GM21576 (cell line): ENCODE results near the gene RPTOR.
"Not testable (repeated sequence)": the region's sequence is repeated elsewhere in the genome, so short reads cannot be mapped to it uniquely, and the experiment has no call there.

Source experiments
- ATAC-seq: cut with Tn5 transposase; IDR thresholded peaks from one replicate; pipeline ENCODE4 v1.9.1; 2021; ENCODE audit warnings: mild to moderate bottlenecking, moderate library complexity; ENCODE audit not compliant: unreplicated experiment

The RPTOR gene

DNA sequence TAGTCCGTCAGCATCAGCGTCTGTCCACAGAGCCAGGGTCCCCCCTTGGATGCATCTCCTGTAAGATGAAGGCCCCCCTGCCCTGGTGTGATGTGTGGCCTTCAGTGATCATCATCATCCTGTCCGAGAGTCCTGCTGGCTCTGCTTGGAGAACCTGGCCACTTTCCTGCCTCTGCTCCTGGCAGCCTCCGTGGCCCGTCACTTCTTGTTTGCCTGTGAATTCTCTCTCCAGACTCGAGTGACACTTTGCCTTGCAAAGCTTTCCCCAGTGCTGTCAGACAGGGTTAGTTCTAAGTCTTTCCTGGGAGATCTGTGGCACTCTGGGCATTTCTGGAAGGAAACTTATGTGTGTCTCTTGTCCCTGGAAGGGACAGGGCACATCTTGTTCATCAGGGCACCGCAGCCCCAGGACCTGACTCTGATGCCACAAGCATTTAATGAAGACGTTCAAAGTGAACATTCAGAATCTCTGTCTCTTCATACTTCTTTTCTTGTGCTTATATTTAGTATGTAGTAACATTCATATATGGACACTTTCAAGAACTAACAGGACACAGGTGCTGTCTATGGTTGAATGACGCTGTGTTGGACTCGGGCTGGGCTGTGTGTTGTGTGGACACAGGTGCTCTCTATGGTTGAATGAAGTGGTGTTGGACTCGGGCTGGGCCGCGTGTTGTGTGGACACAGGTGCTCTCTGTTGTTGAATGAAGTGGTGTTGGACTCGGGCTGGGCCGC lies 68.5 kb downstream of the RPTOR start:
- ATAC-seq, result no peak

DNA sequence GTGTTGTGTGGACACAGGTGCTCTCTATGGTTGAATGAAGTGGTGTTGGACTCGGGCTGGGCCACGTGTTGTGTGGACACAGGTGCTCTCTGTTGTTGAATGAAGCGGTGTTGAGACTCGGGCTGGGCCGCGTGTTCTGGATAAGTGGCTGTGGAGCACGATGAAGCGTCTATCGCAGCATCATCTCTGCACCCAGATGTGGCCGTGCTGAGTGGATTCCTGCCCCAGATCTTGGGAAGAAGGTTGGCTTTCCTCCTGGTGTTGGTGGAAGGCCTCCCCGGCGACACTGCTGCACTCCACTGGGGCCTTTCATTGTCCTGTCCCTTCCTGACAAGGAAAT lies 69.1 kb downstream of the RPTOR start:
- ATAC-seq, result no peak

DNA sequence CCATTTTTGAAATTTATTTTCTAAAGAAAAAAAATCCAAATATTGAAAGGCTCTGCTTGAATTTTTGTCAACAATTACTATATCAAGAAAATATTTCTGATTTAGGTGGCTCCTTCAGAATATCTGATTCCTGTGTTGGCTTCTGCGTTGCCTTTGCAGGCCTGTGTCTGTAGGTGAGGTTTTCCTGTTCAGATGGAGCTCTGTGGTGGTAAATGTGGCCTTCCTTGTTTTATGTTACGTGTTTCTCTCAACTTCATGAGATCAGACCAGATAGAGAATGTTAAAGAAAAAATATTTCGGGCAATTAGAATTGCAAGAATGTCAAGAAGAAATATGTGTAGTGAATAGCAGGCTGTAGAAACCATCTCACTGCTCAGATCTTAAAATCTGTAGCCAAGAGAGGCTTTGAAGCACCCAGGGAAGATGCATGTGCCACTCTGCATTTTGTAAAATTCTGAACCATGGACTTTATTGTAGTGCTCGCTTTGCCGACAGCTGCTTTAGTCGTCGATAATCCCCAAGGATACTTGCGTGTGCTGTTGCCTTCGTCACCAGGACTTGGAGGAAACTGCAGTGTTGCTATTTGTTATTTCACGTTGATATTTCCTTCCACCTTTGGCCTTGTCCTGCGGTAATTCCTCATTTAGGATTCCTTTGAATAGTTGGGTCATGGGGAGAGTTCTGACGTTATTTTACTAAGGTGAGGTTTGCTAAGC lies 69.9 kb downstream of the RPTOR start:
- no peak for ATAC-seq

DNA sequence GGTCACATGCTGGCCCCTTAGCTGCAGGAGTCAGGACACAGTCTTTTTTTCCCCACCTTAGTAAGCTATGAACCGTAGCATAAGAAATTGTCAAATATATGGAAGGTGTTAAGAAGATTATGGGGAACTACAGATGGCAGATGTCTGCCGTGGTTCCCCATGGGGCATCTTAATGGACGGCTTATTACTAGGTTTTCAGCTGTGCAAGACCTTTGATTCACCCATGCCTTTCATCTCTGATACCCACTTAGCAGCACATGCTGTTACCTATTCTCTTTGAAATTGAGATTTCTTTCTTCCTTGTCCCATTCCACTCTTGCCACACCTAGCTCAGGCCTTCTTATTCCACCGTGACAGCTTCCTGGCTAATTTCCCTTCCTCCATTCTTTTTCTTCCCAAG lies 70.7 kb downstream of the RPTOR start:
- no peak for ATAC-seq

DNA sequence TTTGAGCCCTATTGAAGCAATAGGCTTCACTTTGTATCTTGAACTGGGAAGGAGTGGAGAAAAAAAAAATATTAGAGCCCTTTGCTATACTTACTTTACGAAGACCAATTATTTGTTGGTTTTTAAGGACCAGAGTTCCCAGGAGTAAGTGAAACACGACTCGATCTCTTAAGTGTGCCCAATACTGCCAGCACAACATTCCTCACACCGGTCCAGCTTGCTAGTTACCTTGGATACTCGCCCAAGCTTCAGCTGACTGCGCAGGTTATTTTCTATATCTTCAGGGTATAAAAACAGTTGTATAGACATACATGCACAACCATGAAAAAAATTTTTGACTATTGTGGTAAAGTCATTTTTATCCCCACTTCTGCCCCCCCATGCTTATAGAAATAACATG lies 72.1 kb downstream of the RPTOR start:
- ATAC-seq, result no peak

DNA sequence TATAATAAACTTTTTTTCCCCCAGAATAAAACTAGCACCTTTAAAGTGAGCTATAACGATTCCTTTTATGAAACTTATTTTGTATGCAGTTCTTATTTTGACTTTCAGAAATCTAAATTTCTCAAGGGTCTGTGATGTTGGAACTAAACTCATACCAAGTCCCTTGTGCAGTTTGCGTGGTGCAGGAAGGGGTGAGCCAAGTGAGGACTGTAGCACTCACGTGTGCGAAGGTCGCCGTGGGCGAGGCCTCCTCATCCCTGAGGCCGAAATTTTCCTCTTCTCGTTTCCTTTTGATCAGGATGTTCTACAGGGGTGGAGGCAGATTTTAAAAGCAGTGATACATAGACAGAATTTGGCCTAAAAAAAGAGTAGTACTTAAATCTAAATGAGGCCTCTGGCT lies 73.7 kb downstream of the RPTOR start:
- no peak for ATAC-seq

DNA sequence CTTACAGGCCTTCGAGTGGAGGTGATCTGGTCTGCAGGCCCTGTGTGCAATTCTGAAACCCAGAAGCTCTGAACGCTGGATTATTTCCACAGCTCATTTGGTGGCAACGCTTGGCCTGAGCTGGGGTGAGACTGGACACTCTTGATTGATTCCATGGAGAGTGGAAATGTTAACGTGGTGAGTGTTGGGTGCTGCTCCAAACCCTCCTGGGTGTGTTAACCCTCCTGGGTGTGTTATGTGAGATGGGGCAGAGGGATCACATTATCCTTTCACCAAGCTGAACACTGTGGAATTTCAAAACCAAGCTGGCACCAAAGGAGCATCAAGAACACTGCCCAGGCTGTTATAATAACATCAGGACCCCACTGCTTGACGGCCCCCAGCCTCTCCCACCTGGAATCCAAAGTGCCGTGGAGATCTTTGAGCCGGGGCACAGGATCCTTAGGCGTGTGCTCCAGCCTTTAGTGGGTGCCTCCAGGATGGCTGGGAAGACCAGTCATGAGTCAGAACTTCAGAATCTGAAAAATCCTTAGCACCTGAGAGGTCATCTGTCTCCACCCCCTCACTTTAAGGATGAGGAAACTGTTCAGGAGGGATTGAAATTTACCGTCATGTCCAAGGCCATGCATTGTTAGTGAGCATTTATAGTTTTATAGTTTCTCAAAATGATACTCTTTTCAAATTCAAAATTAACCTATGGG lies 75.0 kb downstream of the RPTOR start:
- no peak for ATAC-seq

DNA sequence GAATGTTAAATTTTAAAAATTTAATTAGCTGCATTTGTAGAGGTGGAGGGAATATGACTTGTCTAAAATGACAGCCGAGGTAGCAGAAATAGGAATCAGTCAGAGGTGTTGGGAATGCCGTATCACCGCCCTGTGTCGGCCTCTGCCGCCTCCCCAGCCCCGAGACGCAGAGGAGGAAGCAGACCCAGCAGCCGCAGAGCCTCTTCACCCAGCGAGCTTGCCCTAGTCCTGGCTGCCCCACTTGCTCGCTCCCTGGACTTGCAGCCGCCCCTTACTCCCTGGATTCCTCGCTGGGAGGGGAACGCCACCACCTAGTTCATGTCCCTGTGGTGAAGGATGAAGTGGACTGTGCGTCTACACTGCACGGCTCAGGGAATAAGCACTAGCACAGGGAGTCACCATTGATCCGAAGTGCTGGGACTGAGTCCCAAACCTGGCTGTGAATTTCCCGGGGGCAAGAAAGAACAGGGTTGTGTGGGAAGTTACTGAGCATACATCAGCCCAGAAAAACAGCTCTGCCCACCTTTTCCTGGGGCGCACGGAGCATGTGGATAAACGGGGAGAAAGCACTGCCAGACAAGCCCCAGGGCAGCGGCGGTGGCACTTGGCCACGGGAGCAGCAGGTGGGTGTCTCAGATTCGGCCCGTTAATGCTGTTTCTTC lies 76.8 kb downstream of the RPTOR start:
- ATAC-seq, result no peak

DNA sequence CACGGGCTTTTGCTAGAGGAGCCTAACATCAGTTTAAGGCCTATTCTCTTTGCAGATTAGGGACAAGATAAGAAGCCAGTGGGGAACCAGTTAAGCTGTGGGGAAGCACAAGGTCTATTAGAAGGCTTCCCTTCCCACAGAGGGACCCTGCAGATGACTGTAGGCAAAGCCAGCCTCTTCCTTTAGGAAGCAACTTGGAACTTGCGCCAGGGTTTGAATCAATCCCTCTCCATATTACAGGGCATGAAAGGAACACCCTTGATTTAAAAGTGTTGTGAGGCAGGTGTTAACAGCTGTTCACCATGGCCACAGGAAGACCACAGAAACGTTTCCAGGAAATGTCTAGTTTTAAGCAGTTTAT lies 77.3 kb downstream of the RPTOR start:
- ATAC-seq, result no peak

DNA sequence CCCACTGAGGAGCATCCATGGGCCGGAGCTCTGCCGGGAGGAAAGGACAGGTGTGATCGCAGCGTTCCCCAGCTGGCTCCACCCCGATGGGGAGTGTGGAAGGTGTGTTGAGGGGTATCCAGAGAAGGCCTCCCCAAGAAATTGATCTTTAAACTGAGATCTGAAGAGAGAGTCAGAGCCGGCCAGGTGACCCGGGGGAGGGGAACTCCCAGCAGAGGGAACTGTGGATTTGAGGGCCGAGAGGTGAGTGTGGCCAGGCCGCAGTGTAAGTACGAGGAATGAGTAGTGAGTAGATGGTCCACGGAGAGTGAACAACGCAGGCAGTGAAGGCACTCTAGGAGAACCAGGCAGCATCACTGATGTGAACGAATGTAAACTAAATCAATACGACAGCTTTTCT lies 80.2 kb downstream of the RPTOR start:
- no peak for ATAC-seq

DNA sequence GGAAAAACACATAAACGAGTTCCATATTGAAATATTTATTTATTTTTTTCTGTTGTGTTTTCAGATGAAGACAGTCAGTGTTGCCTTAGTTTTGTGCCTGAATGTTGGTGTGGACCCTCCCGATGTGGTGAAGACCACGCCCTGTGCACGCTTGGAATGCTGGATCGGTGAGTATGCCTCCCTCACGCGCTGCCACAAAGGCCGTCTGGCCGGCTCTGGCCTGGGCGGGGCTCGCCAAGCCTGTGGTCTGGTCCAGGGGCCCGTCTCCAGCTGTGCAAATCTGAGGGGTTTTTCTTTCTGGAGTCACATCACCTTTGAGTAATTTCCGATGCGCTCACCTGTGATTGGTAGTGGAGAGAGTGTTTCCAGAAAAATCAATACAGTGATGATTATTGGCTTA lies 81.0 kb downstream of the RPTOR start:
- ATAC-seq, result no peak

DNA sequence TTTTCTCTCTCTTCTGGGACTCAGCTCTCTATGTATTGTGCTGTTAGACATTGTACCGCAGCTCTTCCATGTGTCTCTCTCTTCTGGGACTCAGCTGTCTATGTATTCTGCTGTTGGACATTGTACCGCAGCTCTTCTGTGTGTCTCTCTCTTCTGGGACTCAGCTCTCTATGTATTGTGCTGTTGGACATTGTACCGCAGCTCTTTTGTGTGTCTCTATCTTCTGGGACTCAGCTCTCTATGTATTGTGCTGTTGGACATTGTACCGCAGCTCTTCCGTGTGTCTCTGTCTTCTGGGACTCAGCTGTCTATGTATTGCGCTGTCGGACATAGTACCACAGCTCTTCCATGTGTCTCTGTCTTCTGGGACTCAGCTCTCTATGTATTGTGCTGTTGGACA lies 84.2 kb downstream of the RPTOR start:
- not testable (repeated sequence) for ATAC-seq

DNA sequence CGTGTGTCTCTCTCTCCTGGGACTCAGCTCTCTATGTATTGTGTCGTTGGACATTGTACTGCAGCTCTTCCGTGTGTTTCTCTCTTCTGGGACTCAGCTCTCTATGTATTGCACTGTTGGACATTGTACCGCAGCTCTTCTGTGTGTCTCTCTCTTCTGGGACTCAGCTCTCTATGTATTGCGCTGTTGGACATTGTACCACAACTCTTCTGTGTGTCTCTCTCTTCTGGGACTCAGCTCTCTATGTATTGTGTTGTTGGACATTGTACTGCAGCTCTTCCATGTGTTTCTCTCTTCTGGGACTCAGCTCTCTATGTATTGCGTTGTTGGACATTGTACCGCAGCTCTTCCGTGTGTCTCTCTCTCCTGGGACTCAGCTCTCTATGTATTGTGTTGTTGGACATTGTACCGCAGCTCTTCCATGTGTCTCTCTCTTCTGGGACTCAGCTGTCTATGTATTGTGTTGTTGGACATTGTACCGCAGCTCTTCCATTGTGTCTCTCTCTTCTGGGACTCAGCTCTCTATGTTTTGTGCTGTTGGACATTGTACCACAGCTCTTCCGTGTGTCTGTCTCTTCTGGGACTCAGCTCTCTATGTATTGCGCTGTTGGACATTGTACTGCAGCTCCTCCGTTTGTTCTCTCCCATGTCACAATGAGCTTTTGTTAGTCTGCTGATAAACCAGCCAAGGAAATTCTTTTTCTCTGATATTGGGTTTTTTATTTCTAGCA lies 84.8 kb downstream of the RPTOR start:
- no peak for ATAC-seq

DNA sequence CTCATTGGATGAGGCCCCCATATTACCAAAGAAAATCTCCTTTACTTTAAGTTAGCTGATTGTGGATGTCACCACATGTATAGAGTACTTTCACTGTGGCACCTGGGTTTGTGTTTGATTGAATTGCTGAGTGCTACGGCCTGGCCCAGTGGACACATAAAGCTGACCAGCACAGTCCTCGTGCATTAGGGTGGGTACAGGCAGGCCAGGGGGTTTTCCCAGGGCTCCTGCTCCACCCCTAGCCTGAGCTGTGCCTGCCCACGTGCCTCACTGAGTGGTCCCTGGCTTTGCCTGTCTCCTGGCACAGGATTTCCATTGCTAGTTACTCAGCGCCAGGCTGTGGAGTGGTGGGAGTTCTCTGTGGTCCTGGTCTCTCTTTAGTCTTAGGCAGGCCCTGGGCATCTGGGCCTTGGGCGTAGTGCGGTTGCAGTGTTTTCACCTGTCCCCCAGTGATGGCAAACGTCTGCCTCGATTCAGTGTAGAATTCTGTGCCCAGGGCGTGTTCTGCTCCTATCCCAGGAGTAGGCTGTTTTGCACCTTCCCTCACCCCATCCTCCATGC lies 86.0 kb downstream of the RPTOR start:
- ATAC-seq, result no peak

DNA sequence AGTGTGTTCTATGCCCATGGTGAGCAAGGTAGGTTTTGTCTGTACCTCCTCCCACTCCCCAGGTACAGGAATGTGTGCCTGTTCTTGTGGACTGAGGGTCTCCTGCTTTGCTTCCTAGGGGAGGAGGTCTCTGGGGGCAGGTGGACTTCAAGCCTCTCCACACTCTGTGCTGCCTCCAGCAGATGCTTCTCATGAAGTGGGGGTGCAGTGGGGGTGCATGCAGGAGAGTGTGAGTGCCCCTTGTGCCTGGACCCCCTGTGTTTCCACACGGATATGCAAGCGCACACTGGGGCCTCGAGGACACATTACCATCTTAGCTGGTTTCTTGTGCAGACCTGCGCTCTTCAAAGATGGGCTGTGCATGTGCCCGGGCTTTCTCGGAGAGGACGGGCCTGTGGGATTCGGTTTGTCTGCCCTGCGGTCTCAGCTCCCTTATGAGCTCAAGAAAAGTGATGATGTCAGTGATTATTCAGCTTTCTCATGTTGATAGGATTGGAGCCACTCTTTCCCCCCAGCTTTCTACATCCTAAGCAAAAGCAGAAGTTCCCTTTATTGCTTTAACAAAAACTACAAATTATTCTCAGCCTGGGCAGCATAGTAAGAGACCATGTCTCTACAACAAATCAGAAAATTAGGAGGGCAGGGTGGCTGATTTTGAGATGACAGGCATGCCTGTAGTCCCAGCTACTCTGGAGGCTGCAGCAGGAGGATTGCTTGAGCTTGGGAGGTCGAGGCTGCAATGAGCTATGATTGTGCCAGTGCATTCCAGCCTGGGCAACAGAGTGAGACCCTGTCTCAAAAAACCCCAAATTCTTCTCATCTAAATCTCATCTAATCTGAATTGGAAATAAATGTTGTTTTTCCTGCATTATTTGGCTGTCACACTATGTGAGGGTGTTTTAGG lies 86.8 kb downstream of the RPTOR start:
- ATAC-seq, result no peak

DNA sequence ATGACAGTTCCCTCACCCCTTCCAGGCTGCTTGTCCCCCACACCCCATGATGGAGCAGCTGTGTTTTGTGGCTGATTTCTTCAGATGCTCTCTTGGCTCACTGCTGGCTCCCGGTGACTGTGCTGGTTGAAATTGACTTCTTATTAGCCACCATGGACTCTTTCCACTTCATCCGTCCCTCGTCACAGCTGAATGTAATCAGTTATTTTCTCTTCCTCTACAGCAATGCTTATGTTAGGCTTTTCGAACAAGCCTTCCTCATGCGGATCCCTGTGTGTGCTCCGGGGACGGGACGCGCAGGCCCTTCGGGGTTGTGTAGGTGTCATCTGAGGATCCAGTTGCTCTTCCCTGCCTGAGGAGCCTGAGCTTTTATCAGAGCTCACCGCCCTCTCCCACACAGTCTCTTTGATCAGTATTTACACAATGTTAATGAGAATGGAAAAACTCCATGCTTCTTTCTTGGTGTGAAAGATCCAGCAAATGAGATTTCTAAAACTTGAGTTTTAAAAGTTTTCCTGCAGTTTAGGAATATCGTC lies 87.5 kb downstream of the RPTOR start:
- ATAC-seq, result no peak

DNA sequence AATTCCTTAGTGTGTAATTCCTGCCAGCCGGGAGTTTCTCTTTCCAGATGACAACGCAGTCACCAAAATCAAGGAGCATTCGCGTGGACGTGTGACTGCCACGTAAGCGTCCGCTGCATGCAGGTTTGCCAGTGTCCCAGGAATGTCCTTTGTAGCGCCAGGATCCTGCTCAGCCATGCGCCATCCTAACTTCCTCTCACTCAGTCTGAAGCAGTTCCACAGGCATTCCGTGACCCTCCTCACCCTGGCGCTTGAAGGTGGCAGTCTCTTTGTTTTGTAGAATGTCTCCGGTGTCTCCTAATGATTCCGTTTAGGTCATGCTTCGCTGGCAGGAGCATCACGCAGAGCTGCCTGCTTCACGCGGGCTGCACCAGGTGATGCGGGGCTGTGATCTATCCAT lies 88.6 kb downstream of the RPTOR start:
- no peak for ATAC-seq

DNA sequence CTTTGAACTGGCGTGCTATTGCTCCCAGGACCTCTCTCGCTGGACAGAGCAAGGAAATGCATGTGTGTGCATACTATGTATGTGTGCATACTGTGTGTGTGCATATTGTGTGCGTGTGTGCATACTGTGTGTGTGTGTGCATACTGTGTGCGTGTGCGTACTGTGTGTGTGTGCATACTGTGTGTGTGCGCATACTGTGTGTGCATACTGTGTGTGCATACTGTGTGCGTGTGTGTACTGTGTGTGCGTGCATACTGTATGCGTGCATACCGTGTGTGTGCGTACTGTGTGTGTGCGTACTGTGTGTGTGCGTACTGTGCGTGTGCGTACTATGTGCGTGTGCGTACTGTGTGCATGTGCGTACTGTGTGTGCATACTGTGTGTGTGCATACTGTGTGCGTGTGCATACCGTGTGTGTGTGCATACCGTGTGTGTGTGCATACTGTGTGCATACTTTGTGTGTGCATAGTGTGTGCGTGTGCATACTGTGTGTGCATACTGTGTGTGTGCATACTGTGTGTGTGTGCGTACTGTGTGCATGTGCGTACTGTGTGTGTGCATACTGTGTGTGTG lies 89.4 kb downstream of the RPTOR start:
- no peak for ATAC-seq

DNA sequence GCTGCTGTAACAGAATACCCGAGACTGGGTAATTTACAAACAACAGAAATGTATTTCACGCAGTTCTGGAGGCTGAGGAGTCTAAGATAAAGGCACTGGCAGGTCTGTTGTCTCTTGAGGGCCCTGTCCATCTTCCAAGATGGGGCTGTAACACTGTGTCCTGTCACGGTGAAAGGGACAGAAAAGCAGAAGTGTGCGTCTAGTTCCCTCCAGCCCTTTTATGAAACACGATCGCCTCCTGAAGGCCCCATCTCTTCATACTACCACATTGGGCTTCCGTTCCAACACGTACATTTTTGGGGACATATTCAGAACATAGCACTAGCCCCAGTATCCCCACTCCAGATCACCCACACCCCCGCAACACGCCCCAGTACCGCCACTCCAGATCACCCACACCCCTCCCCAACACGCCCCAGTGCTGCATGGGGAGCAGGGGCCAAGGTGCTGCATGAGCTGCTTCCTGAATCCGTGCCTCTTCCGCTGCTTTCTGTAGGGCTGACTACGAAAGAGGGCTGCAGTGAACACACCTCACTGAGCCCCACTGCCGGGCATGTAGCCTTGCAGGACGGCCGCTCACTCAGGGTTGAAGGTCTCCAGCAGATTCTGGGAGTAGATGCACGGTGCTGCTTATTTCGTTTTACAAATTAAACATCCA lies 91.9 kb downstream of the RPTOR start:
- no peak for ATAC-seq
